GM18526 (cell line): ENCODE measurements around the gene MARCHF5.

Experiments
- POLR2A ChIP-seq: IDR thresholded peaks from 3 replicates; pipeline ENCODE4 v1.6.1; 2011; ENCODE audit not compliant: insufficient read length; ENCODE audit errors: extremely low read depth

The MARCHF5 gene

GRCh38 chr10:92290076-92290836 is 711 bp upstream of the MARCHF5 start:
- no peak for TF ChIP-seq POLR2A

GRCh38 chr10:92291616-92291865 is 574 bp downstream of the MARCHF5 start:
- TF ChIP-seq POLR2A = no peak

GRCh38 chr10:92291921-92292845 is 1.2 kb downstream of the MARCHF5 start:
- TF ChIP-seq POLR2A = no peak

GRCh38 chr10:92298487-92298886 is 7.5 kb downstream of the MARCHF5 start:
- no peak for TF ChIP-seq POLR2A

GRCh38 chr10:92303096-92303495 is 12.1 kb downstream of the MARCHF5 start:
- no peak for TF ChIP-seq POLR2A

GRCh38 chr10:92304061-92304460 is 13.1 kb downstream of the MARCHF5 start:
- no peak for TF ChIP-seq POLR2A

- no peak for TF ChIP-seq POLR2A
These were observed 14.4 kb downstream of the MARCHF5 start for GRCh38 chr10:92305133-92306072.

- no peak for TF ChIP-seq POLR2A
These were observed 18.3 kb downstream of the MARCHF5 start for GRCh38 chr10:92309272-92309671.

GRCh38 chr10:92313750-92314149 is 22.8 kb downstream of the MARCHF5 start:
- TF ChIP-seq POLR2A = no peak

- no peak for TF ChIP-seq POLR2A
These were observed 25.6 kb downstream of the MARCHF5 start for GRCh38 chr10:92316610-92317009.

- TF ChIP-seq POLR2A = no peak
These were observed 32.1 kb downstream of the MARCHF5 start for GRCh38 chr10:92323079-92323478.

- TF ChIP-seq POLR2A = no peak
These were observed 36.8 kb downstream of the MARCHF5 start for GRCh38 chr10:92327445-92328433.

- no peak for TF ChIP-seq POLR2A
These were observed 38.0 kb downstream of the MARCHF5 start for GRCh38 chr10:92328993-92329392.

- TF ChIP-seq POLR2A = no peak
These were observed 51.8 kb downstream of the MARCHF5 start for GRCh38 chr10:92342796-92343195.

- TF ChIP-seq POLR2A = no peak
These were observed 59.4 kb downstream of the MARCHF5 start for GRCh38 chr10:92350411-92350810.

- TF ChIP-seq POLR2A = no peak
These were observed 63.6 kb downstream of the MARCHF5 start for GRCh38 chr10:92354587-92354986.
